Activated T-helper 9 cell treated with anti-CD3 and anti-CD28 coated beads, Interleukin-2, amount 50 U/mL, for 16 hours (primary cell): ENCODE data around the gene RASSF5.

Source experiments
- DNase-seq: peaks from one replicate; pipeline ENCODE4 v3.0.0-alpha.2; 2020; ENCODE audit warnings: low read depth

RASSF5 gene

GRCh38 chr1:206517784-206518183, 10.5 kb downstream of the RASSF5 start:
- DNase-seq = no peak

- no peak for DNase-seq
Observed at GRCh38 chr1:206518206-206518605, 10.9 kb downstream of the RASSF5 start.

- DNase-seq = no peak
Observed at GRCh38 chr1:206518743-206519142, 11.4 kb downstream of the RASSF5 start.

DNA sequence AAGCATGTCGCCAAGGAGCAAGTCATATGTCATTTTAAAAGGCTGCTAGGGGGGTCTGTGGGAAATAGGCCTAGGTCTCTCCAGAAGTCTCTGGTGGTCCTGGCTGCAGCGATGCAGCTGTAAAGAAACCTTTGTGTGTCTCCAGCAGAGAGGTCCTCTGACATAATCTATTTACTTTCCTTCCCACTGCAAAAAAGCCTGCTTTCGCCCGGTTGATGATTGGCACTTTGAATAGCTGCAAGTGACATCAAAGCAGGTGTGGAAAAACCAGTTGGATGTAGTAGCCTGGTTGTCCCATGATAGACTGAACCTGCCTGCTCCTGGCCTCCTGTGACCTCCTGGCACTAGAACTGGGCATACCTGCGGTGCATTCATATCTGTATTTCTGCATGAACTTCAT, 13.8 kb downstream of the RASSF5 start:
- no peak for DNase-seq

DNA sequence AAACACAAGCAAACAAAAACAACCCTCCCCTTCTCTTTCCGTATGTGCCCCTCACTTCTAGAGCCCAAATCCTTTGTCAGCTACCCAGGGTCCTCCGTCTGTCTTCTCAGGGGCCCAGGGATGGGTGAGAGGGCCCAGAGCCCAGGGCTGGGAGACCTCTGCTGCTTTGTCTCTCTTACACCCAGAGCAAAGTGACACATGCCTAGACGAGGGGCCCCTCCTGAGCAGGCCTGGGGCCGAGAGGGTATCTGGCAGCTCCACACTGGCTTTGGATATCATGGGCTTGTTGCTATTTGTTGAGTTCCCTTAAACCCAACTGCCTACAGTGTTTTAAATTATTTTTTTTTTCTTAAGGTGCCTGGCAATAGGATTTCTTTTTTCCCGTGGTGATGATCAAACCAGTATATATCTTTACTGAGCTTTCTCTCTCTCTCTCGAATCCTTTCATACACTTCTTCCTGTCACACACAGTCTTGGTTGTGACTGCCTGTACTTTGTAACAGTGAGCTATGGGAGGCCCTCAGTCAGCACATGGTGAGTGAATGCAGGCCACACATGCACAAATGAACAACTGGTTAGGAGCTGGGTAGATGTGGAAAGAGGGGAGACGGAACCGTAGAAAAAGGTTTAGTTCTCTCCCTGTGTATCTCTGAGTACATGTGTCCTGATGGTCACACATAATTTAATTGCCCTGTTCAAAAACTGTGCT, 14.5 kb downstream of the RASSF5 start:
- DNase-seq = no peak

- DNase-seq = no peak
Observed at GRCh38 chr1:206524739-206525364, 17.5 kb downstream of the RASSF5 start.

DNA sequence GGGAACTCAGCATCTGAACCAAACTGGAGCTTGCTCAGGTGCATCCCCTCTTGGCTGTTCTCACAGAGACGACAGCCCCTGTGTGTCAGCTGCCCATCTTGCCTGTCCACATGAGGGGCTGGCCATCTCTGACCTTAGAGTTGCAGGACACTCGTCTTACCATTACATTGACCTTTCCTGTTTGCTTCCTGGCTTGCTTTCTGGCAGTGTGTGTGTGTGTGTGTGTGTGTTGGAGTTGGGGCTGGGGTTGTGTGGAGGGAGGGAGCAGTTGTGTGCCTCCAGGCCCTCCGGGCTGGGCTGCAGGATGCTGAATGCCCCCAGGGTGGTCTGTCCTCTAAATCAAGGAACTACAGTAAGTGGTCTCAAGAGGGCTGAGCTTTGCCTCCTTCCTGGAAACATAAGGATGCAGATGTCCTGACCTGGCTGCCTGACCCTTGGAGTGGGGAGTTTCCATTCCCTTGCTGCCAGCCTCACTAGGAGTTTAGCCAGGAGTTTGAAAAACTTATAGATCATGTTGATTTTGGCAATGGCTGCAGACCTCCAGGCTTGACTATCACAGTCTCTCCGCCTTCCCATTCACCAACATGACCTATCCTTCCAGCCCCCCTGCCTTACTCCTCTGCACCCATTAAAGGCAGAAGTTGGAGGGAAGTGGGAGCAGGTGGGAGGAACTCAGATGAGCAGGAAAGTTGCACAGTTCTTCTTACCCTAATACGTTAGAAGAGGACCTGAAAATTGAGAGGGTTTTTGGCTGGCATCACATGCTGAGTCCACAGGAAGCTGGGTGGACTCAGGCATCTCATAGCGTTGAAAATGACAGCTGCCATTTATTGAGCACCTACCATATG, 19.0 kb downstream of the RASSF5 start:
- DNase-seq = no peak

- DNase-seq = no peak
Observed at GRCh38 chr1:206529425-206529824, 22.1 kb downstream of the RASSF5 start.

- DNase-seq = no peak
Observed at GRCh38 chr1:206532368-206532767, 25.0 kb downstream of the RASSF5 start.

DNA sequence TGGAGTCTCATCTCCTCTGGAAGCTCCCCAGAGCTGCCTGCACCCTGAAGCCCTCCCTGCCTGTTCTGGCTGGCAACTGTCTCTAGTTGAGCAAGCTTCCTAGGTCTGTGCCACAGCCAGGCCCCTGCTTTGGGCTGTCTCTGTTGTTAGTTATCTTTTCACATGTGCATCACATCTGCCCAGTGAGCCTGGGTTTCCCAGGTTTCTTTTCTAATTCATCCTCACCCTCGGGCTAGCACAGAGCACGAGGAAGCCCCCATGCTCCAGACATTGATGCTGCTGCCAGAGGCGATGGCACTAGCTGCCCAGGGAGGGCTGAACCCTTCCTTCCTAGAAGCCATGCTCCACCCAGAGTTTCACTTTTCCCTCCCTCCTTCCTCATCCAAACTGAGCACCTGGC, 27.2 kb downstream of the RASSF5 start:
- no peak for DNase-seq

DNA sequence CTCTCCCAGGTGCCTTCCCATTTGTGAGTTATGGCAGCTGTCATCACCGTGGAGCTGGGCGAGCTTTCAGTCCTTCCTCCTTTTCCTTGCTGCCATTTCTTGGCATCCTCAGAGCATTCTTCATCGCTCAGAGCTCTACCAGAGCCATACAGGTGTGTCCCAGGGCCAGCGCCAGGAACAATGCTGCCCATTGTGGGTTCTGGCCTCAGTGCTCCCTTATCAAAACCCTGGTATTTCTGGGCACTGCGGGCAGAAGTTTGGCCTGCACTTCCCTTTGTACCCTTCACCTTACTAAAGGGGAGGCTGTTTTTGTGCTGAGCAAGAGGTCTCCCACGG, 28.5 kb downstream of the RASSF5 start:
- no peak for DNase-seq

- DNase-seq = no peak
Observed at GRCh38 chr1:206537141-206537540, 29.8 kb downstream of the RASSF5 start.

DNA sequence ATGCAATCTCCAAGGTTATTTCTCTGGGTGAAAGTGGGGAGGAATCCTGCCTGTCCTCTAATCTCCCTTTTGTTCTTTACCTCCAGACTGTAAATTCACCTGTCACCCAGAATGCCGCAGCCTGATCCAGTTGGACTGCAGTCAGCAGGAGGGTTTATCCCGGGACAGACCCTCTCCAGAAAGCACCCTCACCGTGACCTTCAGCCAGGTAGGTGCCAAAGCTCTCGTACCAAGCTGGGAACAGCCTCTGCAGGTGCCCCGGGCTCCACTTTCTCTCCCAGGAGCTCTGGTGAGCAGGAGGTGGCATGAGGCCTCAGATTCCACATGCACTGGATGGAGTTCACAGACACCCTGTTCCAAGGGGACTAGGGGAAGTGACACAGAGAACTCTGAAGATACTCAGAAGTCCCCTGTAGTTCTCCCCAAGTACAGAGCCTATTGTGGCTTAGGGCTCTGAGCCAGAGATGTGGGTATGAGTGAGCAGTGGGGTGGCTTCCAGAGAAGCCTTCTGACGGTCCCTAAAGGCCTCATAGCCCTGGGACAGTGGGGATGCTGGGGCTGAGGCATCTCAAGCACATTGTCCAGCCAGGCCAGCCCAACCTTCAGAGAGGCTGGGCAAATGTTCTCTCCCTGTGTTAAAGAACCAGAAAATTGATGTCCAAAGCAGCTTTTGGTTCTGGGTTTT, 30.9 kb downstream of the RASSF5 start:
- DNase-seq = no peak

GRCh38 chr1:206538901-206539640, 31.7 kb downstream of the RASSF5 start:
- no peak for DNase-seq

GRCh38 chr1:206540044-206540780, 32.9 kb downstream of the RASSF5 start:
- no peak for DNase-seq

GRCh38 chr1:206541236-206541833, 34.0 kb downstream of the RASSF5 start:
- DNase-seq = no peak

DNA sequence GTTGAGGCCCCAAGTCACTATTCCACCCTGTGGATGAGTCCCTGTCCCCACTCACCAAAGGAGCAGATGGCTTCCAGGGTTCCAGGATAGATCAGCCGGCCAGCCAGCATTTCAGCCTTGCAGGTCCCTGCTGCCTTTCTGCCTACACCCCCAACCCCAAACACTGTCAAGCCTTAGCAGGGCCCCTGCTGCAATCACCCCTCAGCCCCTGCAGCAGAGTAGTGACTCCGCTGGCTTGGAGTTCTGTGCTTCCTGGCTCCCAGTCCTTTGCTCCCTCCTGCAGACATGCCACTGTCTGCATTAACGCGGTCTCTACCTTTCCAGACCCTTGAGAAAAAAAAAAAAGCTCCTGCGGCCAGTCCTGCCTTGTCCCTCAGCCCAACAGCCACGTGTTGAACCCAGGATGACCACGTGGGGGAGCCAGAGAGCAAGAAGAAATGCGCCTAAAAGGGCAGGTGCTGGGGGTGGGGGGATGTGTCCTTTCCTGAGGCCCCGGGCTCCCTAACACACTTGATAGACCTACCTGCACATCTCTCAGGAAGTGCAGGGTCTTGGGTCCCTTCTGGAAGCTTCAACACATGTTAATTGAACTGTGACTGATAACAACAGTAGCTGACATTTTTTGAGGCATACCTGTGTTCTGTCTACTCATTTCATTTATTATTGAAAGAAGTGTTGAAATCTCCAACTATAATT, 37.4 kb downstream of the RASSF5 start:
- DNase-seq = peak; percentile 73

GRCh38 chr1:206545351-206545750, 38.0 kb downstream of the RASSF5 start:
- DNase-seq = no peak

- DNase-seq = no peak
Observed at GRCh38 chr1:206547104-206547503, 39.8 kb downstream of the RASSF5 start.

DNA sequence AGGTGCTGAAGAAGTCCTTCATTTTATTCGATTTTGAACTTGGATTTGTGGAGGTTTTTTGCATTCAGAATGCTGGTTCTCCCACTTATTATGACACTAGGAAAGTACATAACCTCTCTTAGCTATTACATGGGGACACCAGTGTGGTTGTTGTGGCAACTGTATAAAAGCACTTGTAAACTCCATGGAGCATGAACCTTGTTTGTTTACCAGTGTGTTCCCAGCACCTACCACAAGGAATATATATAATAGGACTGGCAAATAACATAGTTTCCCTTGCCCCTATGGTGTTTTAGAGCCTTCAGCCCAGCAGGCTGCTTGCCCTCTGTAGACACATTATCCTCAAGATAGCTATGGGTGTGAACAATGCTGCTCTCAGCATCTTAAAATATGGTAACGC, 43.1 kb downstream of the RASSF5 start:
- DNase-seq = no peak
